HEK293 (cell line): ENCODE measurements around the gene PICALM.

ENCODE experiments used
- CTCF ChIP-seq: fragments of 450-650 bp; formaldehyde crosslinking; IDR thresholded peaks from 2 replicates; pipeline ENCODE4 v1.5.1; 2016; ENCODE audit warnings: missing biosample characterization, missing genetic modification characterization
- ELK4 ChIP-seq: IDR thresholded peaks from 2 replicates; pipeline ENCODE4 v1.6.1; 2011; ENCODE audit warnings: mild to moderate bottlenecking, low read depth, low read length, borderline replicate concordance
- MYNN ChIP-seq: fragments of 450-650 bp; formaldehyde crosslinking; IDR thresholded peaks from 2 replicates; pipeline ENCODE4 v1.5.1; 2016; ENCODE audit warnings: missing biosample characterization, missing genetic modification characterization, borderline replicate concordance
- REST ChIP-seq: fragments of 450-650 bp; formaldehyde crosslinking; IDR thresholded peaks from 2 replicates; pipeline ENCODE4 v1.5.1; 2016; ENCODE audit warnings: missing biosample characterization, missing genetic modification characterization
- TRIM28 ChIP-seq: IDR thresholded peaks from 2 replicates; pipeline ENCODE4 v1.6.1; 2011; ENCODE audit warnings: low read length, control low read depth, borderline replicate concordance
- ZBTB1 ChIP-seq: fragments of 450-650 bp; formaldehyde crosslinking; IDR thresholded peaks from 2 replicates; pipeline ENCODE4 v1.5.1; 2016; ENCODE audit warnings: missing biosample characterization, missing genetic modification characterization
- ZNF16 ChIP-seq: fragments of 450-650 bp; formaldehyde crosslinking; IDR thresholded peaks from 2 replicates; pipeline ENCODE4 v1.5.1; 2016; ENCODE audit warnings: low read depth, missing biosample characterization, missing genetic modification characterization
- ZNF37A ChIP-seq: fragments of 450-650 bp; IDR thresholded peaks from 2 replicates; pipeline ENCODE4 v1.5.1; 2018; ENCODE audit warnings: missing biosample characterization, missing genetic modification characterization
- ZNF658 ChIP-seq: fragments of 450-650 bp; formaldehyde crosslinking; IDR thresholded peaks from 2 replicates; pipeline ENCODE4; 2016; ENCODE audit warnings: missing biosample characterization, missing genetic modification characterization
- ZNF747 ChIP-seq: fragments of 450-650 bp; formaldehyde crosslinking; IDR thresholded peaks from 2 replicates; pipeline ENCODE4 v1.5.1; 2016; ENCODE audit warnings: missing biosample characterization, missing genetic modification characterization
- ZNF777 ChIP-seq: fragments of 450-650 bp; formaldehyde crosslinking; IDR thresholded peaks from 2 replicates; pipeline ENCODE4 v1.5.1; 2017; ENCODE audit warnings: missing biosample characterization, missing genetic modification characterization, borderline replicate concordance

- TF ChIP-seq ZNF16 (tag by site-specific recombination) (no peak), ZNF658 (tag by site-specific recombination) (no peak), CTCF (tag by site-specific recombination) (no peak), TRIM28 (no peak), REST (tag by site-specific recombination) (no peak), ELK4 (no peak), MYNN (tag by site-specific recombination) (no peak), ZNF37A (tag by site-specific recombination) (no peak), ZNF777 (tag by site-specific recombination) (no peak), ZNF747 (tag by site-specific recombination) (no peak), ZBTB1 (no peak)
These were observed 33.7 kb downstream of the PICALM start for GRCh38 chr11:86035164-86035563.
